ENCODE measurements around the gene TMEM91.

The TMEM91 gene

GRCh38 chr19:41376241-41376997 is at the start of gene TMEM91:
Gene TMEM91, plus strand, starts transcription at chr19:41376533. Its CDS starts 1,777 bp downstream, at chr19:41378310.
- TF ChIP-seq, protein P1, sequence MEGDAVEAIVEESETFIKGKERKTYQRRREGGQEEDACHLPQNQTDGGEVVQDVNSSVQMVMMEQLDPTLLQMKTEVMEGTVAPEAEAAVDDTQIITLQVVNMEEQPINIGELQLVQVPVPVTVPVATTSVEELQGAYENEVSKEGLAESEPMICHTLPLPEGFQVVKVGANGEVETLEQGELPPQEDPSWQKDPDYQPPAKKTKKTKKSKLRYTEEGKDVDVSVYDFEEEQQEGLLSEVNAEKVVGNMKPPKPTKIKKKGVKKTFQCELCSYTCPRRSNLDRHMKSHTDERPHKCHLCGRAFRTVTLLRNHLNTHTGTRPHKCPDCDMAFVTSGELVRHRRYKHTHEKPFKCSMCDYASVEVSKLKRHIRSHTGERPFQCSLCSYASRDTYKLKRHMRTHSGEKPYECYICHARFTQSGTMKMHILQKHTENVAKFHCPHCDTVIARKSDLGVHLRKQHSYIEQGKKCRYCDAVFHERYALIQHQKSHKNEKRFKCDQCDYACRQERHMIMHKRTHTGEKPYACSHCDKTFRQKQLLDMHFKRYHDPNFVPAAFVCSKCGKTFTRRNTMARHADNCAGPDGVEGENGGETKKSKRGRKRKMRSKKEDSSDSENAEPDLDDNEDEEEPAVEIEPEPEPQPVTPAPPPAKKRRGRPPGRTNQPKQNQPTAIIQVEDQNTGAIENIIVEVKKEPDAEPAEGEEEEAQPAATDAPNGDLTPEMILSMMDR (IDR thresholded peaks at IDR 0.05; ENCODE audit: insufficient read depth, low read length, poor library complexity, severe bottlenecking), result no peak
- TF ChIP-seq EZH2phosphoT487 (conservative IDR thresholded peaks at IDR 0.05; ENCODE audit: low read length), result no peak
- H3K27ac ChIP-seq (ENCODE audit: low read depth, low read length), result no peak within 1 kb of the TSS

DNA sequence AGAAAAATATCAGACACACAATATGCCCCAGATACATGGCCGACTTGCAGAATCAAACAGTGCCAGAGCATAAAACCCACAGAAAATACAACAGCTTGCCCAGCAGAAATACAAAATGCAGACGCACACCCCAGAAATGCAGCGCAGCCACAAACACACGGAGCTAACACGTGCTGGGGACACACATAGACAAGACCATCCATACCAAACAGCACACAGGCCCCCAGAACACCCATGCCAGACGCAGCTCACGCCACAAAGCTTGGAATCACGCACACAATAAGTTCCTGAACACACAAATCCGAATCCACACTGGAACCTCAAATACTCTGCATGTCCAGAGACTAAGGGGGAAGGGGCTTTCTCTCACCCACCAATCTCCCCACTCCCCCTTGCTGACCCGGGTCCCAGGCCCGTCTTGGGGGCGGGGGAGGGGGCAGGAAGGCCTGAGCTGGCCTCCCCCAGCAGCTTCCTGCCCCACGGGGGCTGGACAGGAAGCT is 49.2 kb upstream of the TMEM91 start:
- peak overlapping the region; percentile 79 for H3K4me2 ChIP-seq (ENCODE audit: low read depth, low read length, poor library complexity, severe bottlenecking)
- H2AFZ ChIP-seq (ENCODE audit: low read depth, low read length, severe bottlenecking), result peak overlapping the region; percentile 10
- H3K9me2 ChIP-seq (replicated peaks; ENCODE audit: insufficient read depth, low read length), result no peaks in the 10 kb centered on the region
- peaks cover 31% of the 10 kb centered on the region for H3F3A ChIP-seq (ENCODE audit: insufficient read depth)
- H3K9ac ChIP-seq (ENCODE audit: low read length), result peak overlapping the region; percentile 65
- H3K79me2 ChIP-seq (ENCODE audit: insufficient read depth, low read length), result no peaks in the 10 kb centered on the region
- H3K36me3 ChIP-seq (ENCODE audit: low read length), result no peaks in the 10 kb centered on the region
- peak overlapping the region; percentile 91 for H3K27ac ChIP-seq (ENCODE audit: low read depth, low read length)
- TF ChIP-seq, protein P1 (IDR thresholded peaks at IDR 0.05; ENCODE audit: insufficient read depth, low read length, poor library complexity, severe bottlenecking), result no peak
- TF ChIP-seq EZH2phosphoT487 (conservative IDR thresholded peaks at IDR 0.05; ENCODE audit: low read length), result no peak
- peak overlapping the region; percentile 43 for H3K4me3 ChIP-seq (ENCODE audit: insufficient read depth, low read length, poor library complexity, severe bottlenecking)
- H3K9me3 ChIP-seq (ENCODE audit: insufficient read depth, low read length), result no peaks in the 10 kb centered on the region
- no peaks in the 10 kb centered on the region for H4K20me1 ChIP-seq (ENCODE audit: low read depth, low read length)
- no peaks in the 10 kb centered on the region for H3K27me3 ChIP-seq (ENCODE audit: low read length)

More at GRCh38 chr19:41376241-41376997, at the start of gene TMEM91:
- Histone ChIP-seq H3K36me3 (ENCODE audit: low read length) (no peaks in the 10 kb centered on the region), H2AFZ (ENCODE audit: low read depth, low read length, severe bottlenecking) (no peak within 1 kb of the TSS), H3K4me3 (ENCODE audit: insufficient read depth, low read length, poor library complexity, severe bottlenecking) (no peak within 1 kb of the TSS), H4K20me1 (ENCODE audit: low read depth, low read length) (no peaks in the 10 kb centered on the region), H3K79me2 (ENCODE audit: insufficient read depth, low read length) (no peaks in the 10 kb centered on the region; the same call in 1 of the 2 replicates), H3K9me3 (ENCODE audit: insufficient read depth, low read length) (no peaks in the 10 kb centered on the region), H3K27me3 (ENCODE audit: low read length) (no peaks in the 10 kb centered on the region), H3F3A (ENCODE audit: insufficient read depth) (no peaks in the 10 kb centered on the region), H3K4me2 (ENCODE audit: low read depth, low read length, poor library complexity, severe bottlenecking) (no peak within 1 kb of the TSS), H3K9me2 (replicated peaks; ENCODE audit: insufficient read depth, low read length) (no peaks in the 10 kb centered on the region), H3K9ac (ENCODE audit: low read length) (no peak within 1 kb of the TSS)

GRCh38 chr19:41327576-41328156 is 48.7 kb upstream of the TMEM91 start:
- no peaks in the 10 kb centered on the region for H4K20me1 ChIP-seq (ENCODE audit: low read depth, low read length)
- H3K27me3 ChIP-seq (ENCODE audit: low read length), result no peaks in the 10 kb centered on the region
- H3K79me2 ChIP-seq (ENCODE audit: insufficient read depth, low read length), result no peaks in the 10 kb centered on the region
- TF ChIP-seq, protein P1 (IDR thresholded peaks at IDR 0.05; ENCODE audit: insufficient read depth, low read length, poor library complexity, severe bottlenecking), result no peak
- TF ChIP-seq EZH2phosphoT487 (conservative IDR thresholded peaks at IDR 0.05; ENCODE audit: low read length), result no peak
- H3K4me3 ChIP-seq (ENCODE audit: insufficient read depth, low read length, poor library complexity, severe bottlenecking), result peak overlapping the region; percentile 43
- peak overlapping the region; percentile 79 for H3K4me2 ChIP-seq (ENCODE audit: low read depth, low read length, poor library complexity, severe bottlenecking)
- H3K9me3 ChIP-seq (ENCODE audit: insufficient read depth, low read length), result no peaks in the 10 kb centered on the region
- no peaks in the 10 kb centered on the region for H3K36me3 ChIP-seq (ENCODE audit: low read length)
- H3K9ac ChIP-seq (ENCODE audit: low read length), result peak overlapping the region; percentile 65
- no peak overlapping the region for H2AFZ ChIP-seq (ENCODE audit: low read depth, low read length, severe bottlenecking)
- H3K27ac ChIP-seq (ENCODE audit: low read depth, low read length), result peak overlapping the region; percentile 91
- H3K9me2 ChIP-seq (replicated peaks; ENCODE audit: insufficient read depth, low read length), result no peaks in the 10 kb centered on the region
- H3F3A ChIP-seq (ENCODE audit: insufficient read depth), result peaks cover 31% of the 10 kb centered on the region

Measured in SU-DHL-6 (cell line).